H1 (cell line): Measurements from ENCODE around the gene CERS1. TPM values are rescaled to one million over a fixed set of nuclear protein-coding genes. Genes with fewer than 3 reads are reported as not detected.

ENCODE experiments used
- CTCF ChIA-PET: fragments of 300-600 bp; sonication (Branson Sonifier 250); formaldehyde crosslinking; loops from one replicate; lab custom pipeline; 2021; ENCODE audit not compliant: partially characterized antibody; lab: Charles Lee
- POLR2A ChIA-PET: fragments of 300-600 bp; sonication (Branson Sonifier 250); formaldehyde crosslinking; loops from one replicate; lab custom pipeline; 2021; ENCODE audit warnings: inconsistent platforms; ENCODE audit not compliant: partially characterized antibody; lab: Charles Lee
- DNase-seq, 2 experiments: peaks; one replicate each; pipeline versions ENCODE4 v3.0.0 to v3.0.0-alpha.2; 2010 to 2022; ENCODE audit warnings: low spot score in 2 of 2, low read depth in 1 of 2, mixed read lengths in 1 of 2
- FAIRE-seq: peaks from 2 replicates; lab custom pipeline; 2011; peaks lifted over from hg19 to GRCh38; lab: Jason Lieb, UNC
- H2AFZ ChIP-seq: 2 replicates; pipeline ENCODE4 v1.8.1; 2012; ENCODE audit warnings: low read length, inconsistent platforms
- H2AK5ac ChIP-seq: 2 replicates; pipeline ENCODE4 v1.6.1; 2013; ENCODE audit warnings: low read depth, low read length
- H2BK120ac ChIP-seq: replicated peaks from 2 replicates; pipeline ENCODE3; 2013; ENCODE audit warnings: low read depth, low read length, inconsistent platforms
- H2BK12ac ChIP-seq: 2 replicates; pipeline ENCODE4 v1.6.1; 2013; ENCODE audit warnings: low read depth, low read length
- H2BK15ac ChIP-seq: 2 replicates; pipeline ENCODE4 v1.6.1; 2013; ENCODE audit warnings: low read length
- H2BK20ac ChIP-seq: 2 replicates; pipeline ENCODE4 v1.6.1; 2013; ENCODE audit warnings: low read length
- H2BK5ac ChIP-seq: 2 replicates; pipeline ENCODE4 v1.6.1; 2013; ENCODE audit warnings: low read depth, low read length
- H3K14ac ChIP-seq: 2 replicates; pipeline ENCODE4 v1.6.1; 2013; ENCODE audit warnings: inconsistent platforms; ENCODE audit not compliant: insufficient read length
- H3K18ac ChIP-seq: 2 replicates; pipeline ENCODE4 v1.6.1; 2013; ENCODE audit warnings: low read length; ENCODE audit errors: extremely low read depth
- H3K23ac ChIP-seq: 2 replicates; pipeline ENCODE4 v1.6.1; 2013; ENCODE audit warnings: inconsistent platforms; ENCODE audit not compliant: insufficient read length
- H3K23me2 ChIP-seq: 2 replicates; pipeline ENCODE4 v1.6.1; 2013; ENCODE audit warnings: low read depth, low read length
- H3K27ac ChIP-seq: 2 replicates; pipeline ENCODE4 v1.6.1; 2011; ENCODE audit warnings: low read depth, low read length, inconsistent platforms
- H3K27me3 ChIP-seq, 4 experiments: replicated peaks in 1 of 4; 1 replicate in 1 of 4; 2 replicates in 3 of 4; pipeline versions ENCODE4 v1.6.1 to v1.8.1; 2011 to 2013; ENCODE audit warnings: low read length in 3 of 4, mild to moderate bottlenecking in 3 of 4, inconsistent platforms in 2 of 4, mixed read lengths in 2 of 4, moderate library complexity in 1 of 4; ENCODE audit not compliant: control insufficient read depth in 3 of 4, insufficient read depth in 3 of 4; ENCODE audit errors: extremely low read depth in 1 of 4
- H3K36me3 ChIP-seq, 4 experiments: 2 replicates each; pipeline versions ENCODE4 v1.6.1 to v1.8.1; 2011 to 2013; ENCODE audit warnings: mild to moderate bottlenecking in 4 of 4, low read length in 3 of 4, moderate library complexity in 2 of 4, control low read depth in 1 of 4, inconsistent platforms in 1 of 4; ENCODE audit not compliant: insufficient read depth in 4 of 4, control insufficient read depth in 2 of 4
- H3K4ac ChIP-seq: replicated peaks from 2 replicates; pipeline ENCODE3; 2013; ENCODE audit warnings: low read length, low read depth, mixed read lengths, inconsistent platforms; ENCODE audit not compliant: insufficient read length
- H3K4me1 ChIP-seq, 4 experiments: replicated peaks in 1 of 4; 1 replicate in 1 of 4; 2 replicates in 3 of 4; pipeline versions ENCODE4 v1.6.1 to v1.8.1; 2011 to 2013; ENCODE audit warnings: low read length in 3 of 4, inconsistent platforms in 2 of 4, mixed read lengths in 1 of 4; ENCODE audit not compliant: insufficient read depth in 4 of 4, control insufficient read depth in 3 of 4
- H3K4me2 ChIP-seq, 2 experiments: 2 replicates each; pipeline versions ENCODE4 v1.6.1 to v1.8.1; 2011 to 2013; ENCODE audit warnings: low read depth in 2 of 2, low read length in 2 of 2, control low read depth in 1 of 2, inconsistent platforms in 1 of 2, mild to moderate bottlenecking in 1 of 2; ENCODE audit not compliant: insufficient read depth in 1 of 2
- H3K4me3 ChIP-seq, 4 experiments: fragments of 200-600, 300-600 bp in 1 of 4; sonication (generic), shearing (Covaris generic), sonication (Bioruptor Twin) in 1 of 4; 2 replicates each; pipeline versions ENCODE4 v1.5.1 to v1.8.1; 2011 to 2016; ENCODE audit warnings: low read length in 4 of 4, low read depth in 3 of 4, control low read depth in 2 of 4, inconsistent platforms in 2 of 4, mild to moderate bottlenecking in 2 of 4, mixed read lengths in 1 of 4, moderate library complexity in 1 of 4; ENCODE audit not compliant: insufficient read depth in 2 of 4; ENCODE audit errors: extremely low read depth in 1 of 4
- H3K56ac ChIP-seq: replicated peaks from 2 replicates; pipeline ENCODE3; 2013; ENCODE audit warnings: low read depth, mild to moderate bottlenecking, mixed read lengths, low read length, inconsistent platforms; ENCODE audit not compliant: insufficient read length
- H3K79me1 ChIP-seq: 2 replicates; pipeline ENCODE4 v1.6.1; 2013; ENCODE audit warnings: low read depth, low read length, control low read depth
- H3K79me2 ChIP-seq, 2 experiments: 2 replicates each; pipeline versions ENCODE4 v1.6.1 to v1.8.1; 2012 to 2013; ENCODE audit warnings: low read length in 2 of 2, mild to moderate bottlenecking in 2 of 2, inconsistent platforms in 1 of 2; ENCODE audit not compliant: insufficient read depth in 2 of 2, control insufficient read depth in 1 of 2
- H3K9ac ChIP-seq, 4 experiments: replicated peaks in 1 of 4; 1 replicate in 1 of 4; 2 replicates in 3 of 4; pipeline versions ENCODE4 v1.6.1 to v1.8.1; 2011 to 2013; ENCODE audit warnings: low read depth in 3 of 4, low read length in 3 of 4, control low read depth in 2 of 4, mild to moderate bottlenecking in 2 of 4, moderate library complexity in 2 of 4, inconsistent platforms in 1 of 4; ENCODE audit errors: extremely low read depth in 1 of 4
- H3K9me3 ChIP-seq, 2 experiments: 2 replicates each; pipeline versions ENCODE4 v1.6.1 to v1.8.1; 2012 to 2013; ENCODE audit warnings: mild to moderate bottlenecking in 2 of 2, moderate library complexity in 2 of 2, control low read depth in 1 of 2, inconsistent platforms in 1 of 2, low read depth in 1 of 2, low read length in 1 of 2, mixed read lengths in 1 of 2; ENCODE audit not compliant: insufficient read depth in 2 of 2
- H4K20me1 ChIP-seq, 2 experiments: replicated peaks in 1 of 2; 2 replicates each; pipeline versions ENCODE3 to v1.8.1; 2011 to 2013; ENCODE audit warnings: inconsistent platforms in 2 of 2, low read length in 2 of 2, mild to moderate bottlenecking in 1 of 2; ENCODE audit not compliant: insufficient read depth in 2 of 2, control insufficient read depth in 1 of 2
- H4K5ac ChIP-seq: 2 replicates; pipeline ENCODE4 v1.6.1; 2013; ENCODE audit warnings: low read length, low read depth, mixed read lengths, inconsistent platforms; ENCODE audit not compliant: insufficient read length
- H4K8ac ChIP-seq: 2 replicates; pipeline ENCODE4 v1.8.0; 2013; ENCODE audit warnings: mild to moderate bottlenecking, moderate library complexity, low read length, inconsistent platforms; ENCODE audit not compliant: insufficient read depth; ENCODE audit errors: extremely low read depth
- H4K91ac ChIP-seq: replicated peaks from 2 replicates; pipeline ENCODE3; 2013; ENCODE audit warnings: low read length, mixed read lengths, inconsistent platforms; ENCODE audit not compliant: insufficient read length
- BRCA1 ChIP-seq: IDR thresholded peaks from 2 replicates; pipeline ENCODE4 v1.6.1; 2012; ENCODE audit warnings: low read depth, low read length, improper control_type of control experiment
- SIN3A ChIP-seq, 2 experiments: IDR thresholded peaks in 1 of 2; conservative IDR thresholded peaks in 1 of 2; 2 replicates each; pipeline ENCODE4 v1.6.1; 2011 to 2012; ENCODE audit warnings: low read length in 2 of 2, improper control_type of control experiment in 1 of 2, low read depth in 1 of 2, mild to moderate bottlenecking in 1 of 2
- TAF1 ChIP-seq: IDR thresholded peaks from 2 replicates; pipeline ENCODE4 v1.6.1; 2011; ENCODE audit warnings: mild to moderate bottlenecking, low read depth, low read length
- TEAD4 ChIP-seq: IDR thresholded peaks from 2 replicates; pipeline ENCODE4 v1.6.1; 2012; ENCODE audit warnings: low read depth, low read length, inconsistent platforms, mixed read lengths
- WGBS, 2 experiments: shearing (Covaris generic) in 1 of 2; methylation state at CpG; one replicate each; pipeline versions ENCODE4 v1.1.6 to v1.1.7; 2013 to 2015; ENCODE audit warnings: low lambda C conversion rate in 2 of 2, mixed read lengths in 2 of 2, inconsistent platforms in 1 of 2, low coverage in 1 of 2, missing lambda C conversion rate in 1 of 2; ENCODE audit not compliant: insufficient replicate concordance in 2 of 2, insufficient coverage in 1 of 2, insufficient read length in 1 of 2; ENCODE audit errors: extremely low coverage in 1 of 2, missing lambda C conversion rate in 1 of 2; 5-methylcytosine and 5-hydroxymethylcytosine counted together
- polyA plus RNA-seq, 7 experiments: library from polyadenylated mRNA; depleted of rRNA in 3 of 7; stranded (reverse) in 5 of 7; unstranded in 2 of 7; fragments of >200 nt in 5 of 7; fragments of 200-250 nt in 2 of 7; gene quantifications; 1 replicate in 5 of 7; 2 replicates in 1 of 7; 4 replicates in 1 of 7; pipeline versions ENCODE4 v1.2.1 to v1.2.3, GENCODE V29; 2011 to 2013; ENCODE audit warnings: missing spikeins in 2 of 7, mixed read lengths in 2 of 7
- total RNA-seq: library from RNA; stranded (reverse); fragmentation: NEBNext Ultra II Directional; extraction: Animal tissue kit (Norgen Biotek cat#: 25700); gene quantifications from 2 replicates; pipeline ENCODE4 v1.2.1, GENCODE V29; 2021

Gene CERS1
- total and polyA plus RNA-seq, 2 of the 8 experiments (the other 6 are each of a cell fraction or from before 2014, with no cell fraction given): 18.6 to 51.0 TPM

DNA sequence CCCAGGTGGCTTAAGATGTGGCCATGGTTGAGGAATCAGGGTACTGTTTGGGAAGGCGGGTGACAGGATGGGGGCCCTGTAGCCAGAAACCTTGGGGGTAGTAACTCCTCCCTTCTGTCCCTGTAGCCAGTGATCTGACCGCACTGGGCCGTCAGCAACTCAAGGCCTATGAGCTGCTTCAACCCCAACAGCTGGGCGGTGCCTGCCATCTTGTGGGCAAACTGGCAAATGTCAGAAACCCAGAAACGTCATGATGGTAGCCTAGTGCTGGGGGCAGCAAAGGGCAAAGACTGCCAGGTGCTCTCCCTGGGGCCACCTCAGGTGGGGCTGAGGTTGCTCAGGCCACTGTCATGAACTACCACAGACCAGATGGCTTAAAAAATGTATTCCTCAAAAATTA lies 19.7 kb upstream of the CERS1 start:
- ChIA-PET POLR2A (interaction anchor here (1.0 to 1.3 kb wide), 3 partner anchors 8 to 14 kb away, joined by 3 to 6 read pairs (median 5); no protein-coding TSS in a partner anchor), CTCF (interaction anchor here (0.9 to 2.5 kb wide), 14 partner anchors 11 to 600 kb away, joined by 3 to 13 read pairs (median 4); partner anchors contain the start of genes CERS1, NDUFA13 and TSSK6)
- peaks cover 0 to 8% (median 6%) of the 10 kb centered on the region in 4 experiments; a peak in 6 of 7 replicates for H3K4me1 ChIP-seq
- H3K79me1 ChIP-seq: peaks cover 18% of the 10 kb centered on the region
- no peak overlapping the region for H2AK5ac ChIP-seq
- DNase-seq (peak in 1 of 2 experiments; percentile 68), FAIRE-seq (no peak)
- no peak overlapping the region for H2BK20ac ChIP-seq
- peaks cover 0 to 5% (median 2%) of the 10 kb centered on the region in 4 experiments; a peak in 3 of 8 replicates for H3K36me3 ChIP-seq
- no peak overlapping the region for H3K27ac ChIP-seq
- H3K27me3 ChIP-seq: no peaks in the 10 kb centered on the region
- peaks cover 6 to 16% of the 10 kb centered on the region in 2 experiments for H4K20me1 ChIP-seq
- no peak overlapping the region for H4K5ac ChIP-seq
- H3K23me2 ChIP-seq: peaks cover 15% of the 10 kb centered on the region
- no peak overlapping the region for H3K9ac ChIP-seq
- H3K9me3 ChIP-seq: no peaks in the 10 kb centered on the region
- H3K4me3 ChIP-seq: no peak overlapping the region
- no peak overlapping the region for H4K8ac ChIP-seq
- H2BK12ac ChIP-seq: no peak overlapping the region
- H3K79me2 ChIP-seq: peaks cover 4 to 27% of the 10 kb centered on the region in 2 experiments; a peak in 3 of 4 replicates
- H3K56ac ChIP-seq: no peak overlapping the region
- 79% methylated on average over 5 of the region's 5 CpGs; no CpG with 5 or more reads in 1 of the 2 experiments for WGBS, 2 experiments
- no peak overlapping the region for H4K91ac ChIP-seq
- H2BK120ac ChIP-seq: no peak overlapping the region
- no peak overlapping the region for H3K4ac ChIP-seq
- H2BK15ac ChIP-seq: no peak overlapping the region
- no peak overlapping the region for H3K23ac ChIP-seq
- no peak overlapping the region for H2AFZ ChIP-seq
- no peak overlapping the region for H3K18ac ChIP-seq
- H2BK5ac ChIP-seq: no peak overlapping the region
- no peak overlapping the region for H3K4me2 ChIP-seq
- no peak overlapping the region for H3K14ac ChIP-seq
- TF ChIP-seq SIN3A (conservative IDR thresholded peaks at IDR 0.05 in 1 of 2, IDR thresholded peaks at IDR 0.05 in 1 of 2; ENCODE audit: low read depth in 1 of 2, low read length in 2 of 2) (0 out of 4 replicates have a peak, but pooled peaks of 1 of the 2 experiments have one; percentile 65), TAF1 (no peak), TEAD4 (no peak), BRCA1 (no peak)
